T-helper 1 cell treated with Interleukin-12 subunit alpha and Interleukin-12 subunit beta and Interleukin-4 antibody, amounts not matched to agents 30 ng/mL and 1 ng/mL, for 36 hours (primary cell): Measurements from ENCODE around the gene FAM222A. TPM values are rescaled to one million over a fixed set of nuclear protein-coding genes. Genes with fewer than 3 reads are reported as not detected.

ENCODE experiments used
- total RNA-seq: library from RNA; stranded (reverse); gene quantifications from 2 replicates; pipeline ENCODE4 v1.2.3, GENCODE V29; 2022

Gene FAM222A
- total RNA-seq, 1 donor from 2014 or later, result 0.51 TPM

Other genes with a start within 250 kb of the FAM222A start
- 46.6 and 52.5 TPM in 2 replicates for gene KCTD10, start 236.5 kb upstream of the FAM222A start, total RNA-seq
- 33.2 and 34.1 TPM in 2 replicates for gene UBE3B, start 236.2 kb upstream of the FAM222A start, total RNA-seq
- 23.3 and 24.1 TPM in 2 replicates for gene MMAB, start 140.3 kb upstream of the FAM222A start, total RNA-seq
- gene MVK, start 140.0 kb upstream of the FAM222A start, total RNA-seq, result 14.1 and 14.2 TPM in 2 replicates
- gene TRPV4, start 119.6 kb downstream of the FAM222A start, total RNA-seq, result not detected in 2 replicates
- gene GLTP, start 166.7 kb downstream of the FAM222A start, total RNA-seq, result 23.7 and 24.9 TPM in 2 replicates
- gene TCHP, start 186.4 kb downstream of the FAM222A start, total RNA-seq, result 35.1 and 35.2 TPM in 2 replicates